Measurements from ENCODE around the gene TNPO1.
A peak's percentile ranks its signal among the peaks of the same experiment; 100 is the strongest.

TNPO1 gene

DNA sequence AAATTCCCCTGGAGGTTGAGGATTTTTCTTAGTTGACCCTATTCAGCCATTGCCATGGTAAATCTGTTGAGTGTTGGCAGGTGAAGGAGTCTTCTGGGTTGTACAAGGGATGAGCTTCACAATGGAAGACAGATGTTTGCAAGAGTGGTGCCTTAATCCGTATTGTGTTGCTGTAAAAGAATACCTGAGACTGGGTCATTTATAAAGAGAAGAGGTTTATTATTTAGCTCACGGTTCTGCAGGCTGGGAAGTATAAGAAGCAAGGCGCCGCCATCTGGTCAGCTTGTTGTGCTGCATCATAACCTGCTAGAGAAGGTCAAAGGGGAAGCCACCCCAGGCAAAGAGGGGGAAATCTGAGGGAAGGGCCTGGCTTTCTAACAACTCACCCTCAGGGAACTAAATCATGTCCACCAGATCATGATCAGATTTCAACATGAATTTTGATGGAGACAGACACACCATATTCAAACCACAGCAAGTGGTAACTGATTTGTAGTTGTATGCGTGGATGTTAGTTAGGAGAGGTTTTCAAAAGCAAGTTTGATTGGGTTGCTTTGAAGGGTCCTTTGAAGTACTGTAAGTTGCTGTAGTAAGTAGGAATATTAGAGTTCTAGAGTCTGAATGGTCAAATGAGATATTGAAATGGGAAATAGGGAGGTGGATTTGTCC, 2.5 kb downstream of the TNPO1 start:
- DNase-seq (ENCODE audit: low spot score), result peak; percentile 68

DNA sequence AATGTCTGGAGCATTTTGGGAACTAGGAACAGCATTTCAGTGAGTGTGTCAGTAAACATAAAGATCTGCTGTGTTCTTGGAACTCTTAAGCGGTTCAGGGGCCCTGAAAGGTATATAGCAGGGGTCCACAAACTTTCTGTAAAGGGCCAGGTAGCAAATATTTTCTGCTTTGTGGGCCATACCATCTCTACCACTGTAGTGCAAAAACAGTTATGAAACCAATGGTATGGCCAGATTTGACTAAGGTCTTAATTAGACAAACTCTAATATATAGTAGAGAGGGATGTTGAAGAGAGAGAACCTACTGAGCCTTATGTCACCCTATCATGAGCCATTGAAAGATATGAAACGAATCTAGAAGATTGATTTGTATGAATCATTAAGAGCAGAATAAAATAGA, 5.3 kb downstream of the TNPO1 start:
- no peak for DNase-seq (ENCODE audit: low spot score)

DNA sequence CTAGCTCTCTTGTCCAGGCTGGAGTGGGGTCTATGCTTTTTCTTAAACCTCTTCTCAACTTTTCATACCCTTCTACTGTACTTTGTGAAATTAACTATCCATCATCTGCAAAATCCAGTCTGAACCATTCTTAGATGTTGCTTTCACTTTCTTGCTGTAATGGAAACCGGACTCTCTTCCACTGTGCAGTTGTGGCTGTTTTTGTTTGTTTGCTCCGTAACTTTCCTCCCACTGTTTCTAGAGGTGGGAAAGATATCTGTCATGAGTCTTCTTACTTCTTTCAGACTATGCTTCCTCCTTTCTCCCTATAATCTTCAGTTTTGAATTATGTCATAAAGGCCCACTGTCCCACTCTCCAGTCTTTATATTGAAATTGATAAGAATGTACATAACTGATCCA, 6.5 kb downstream of the TNPO1 start:
- no peak for DNase-seq (ENCODE audit: low spot score)

DNA sequence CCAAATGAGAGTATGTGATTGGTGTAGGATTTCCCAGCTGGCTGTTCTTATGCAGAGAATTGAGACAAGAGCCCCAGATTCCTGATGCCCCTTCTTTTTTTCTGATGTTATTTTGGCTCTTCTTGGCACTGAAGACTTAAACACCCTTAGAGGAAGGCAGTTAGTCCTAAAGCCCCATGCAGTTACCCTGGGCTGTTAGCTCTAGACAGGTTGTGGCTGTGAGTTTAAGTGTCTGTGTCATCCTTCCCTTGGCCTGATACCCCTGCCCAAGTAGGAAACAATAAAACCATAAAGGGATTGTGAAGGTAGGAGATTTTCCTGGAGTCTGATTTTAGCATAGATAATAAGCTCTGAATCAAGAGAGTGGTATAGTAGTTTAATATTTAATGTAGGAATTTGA, 13.2 kb downstream of the TNPO1 start:
- no peak for DNase-seq (ENCODE audit: low spot score)

DNA sequence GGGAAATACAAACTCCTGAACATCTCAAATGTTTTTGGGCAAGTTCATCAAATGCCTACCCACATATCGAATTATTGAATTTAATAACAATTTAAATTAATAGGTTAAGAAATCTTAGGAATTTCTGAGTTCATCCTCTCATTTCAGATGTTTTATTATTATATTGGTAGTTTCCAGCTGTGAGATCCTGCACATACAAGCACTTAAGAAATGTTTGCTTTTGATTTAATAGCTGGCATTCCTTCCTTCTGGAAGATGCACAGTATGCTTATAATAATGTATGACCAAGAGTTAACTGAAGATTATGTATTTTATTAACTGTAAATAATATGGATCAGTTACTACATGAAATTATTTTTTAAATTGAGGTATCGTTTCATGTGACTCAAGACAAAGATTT, 13.9 kb downstream of the TNPO1 start:
- no peak for DNase-seq (ENCODE audit: low spot score)

DNA sequence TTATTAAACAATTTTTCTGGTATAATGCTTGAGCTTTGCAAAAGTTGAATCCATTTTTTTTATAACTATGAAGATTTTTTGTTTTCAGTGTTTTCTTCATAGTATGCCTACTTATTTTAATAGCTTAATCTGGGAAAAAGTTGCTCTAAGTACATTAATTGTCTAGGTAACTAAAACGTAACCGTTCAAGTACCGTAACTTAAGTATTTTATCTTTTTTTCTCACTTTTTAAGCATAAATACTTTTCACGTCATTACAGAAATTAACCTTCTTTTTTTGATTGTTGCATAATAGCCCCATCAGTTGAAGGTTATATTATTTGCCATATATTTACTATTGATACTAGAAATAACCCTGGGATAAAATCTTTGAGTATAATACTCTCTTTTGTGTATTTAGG, 15.2 kb downstream of the TNPO1 start:
- no peak for DNase-seq (ENCODE audit: low spot score)

DNA sequence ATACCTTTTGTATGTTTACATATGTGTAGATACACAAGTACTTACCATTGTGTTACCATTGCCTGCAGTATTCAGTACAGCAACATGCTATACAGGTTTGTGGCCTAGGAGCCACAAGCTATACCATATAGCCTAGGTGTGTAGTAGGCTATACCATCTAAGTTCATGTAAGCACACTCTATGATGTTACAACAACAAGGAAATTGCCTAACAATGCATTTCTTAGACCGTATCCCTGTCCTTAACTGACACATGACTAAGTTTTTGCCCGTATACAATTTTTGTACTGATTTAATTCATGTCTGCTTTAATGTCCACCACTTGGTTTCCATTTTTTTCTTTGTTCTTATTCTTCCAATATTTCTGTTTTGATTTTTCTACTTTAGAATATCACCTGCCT, 18.5 kb downstream of the TNPO1 start:
- no peak for DNase-seq (ENCODE audit: low spot score)

DNA sequence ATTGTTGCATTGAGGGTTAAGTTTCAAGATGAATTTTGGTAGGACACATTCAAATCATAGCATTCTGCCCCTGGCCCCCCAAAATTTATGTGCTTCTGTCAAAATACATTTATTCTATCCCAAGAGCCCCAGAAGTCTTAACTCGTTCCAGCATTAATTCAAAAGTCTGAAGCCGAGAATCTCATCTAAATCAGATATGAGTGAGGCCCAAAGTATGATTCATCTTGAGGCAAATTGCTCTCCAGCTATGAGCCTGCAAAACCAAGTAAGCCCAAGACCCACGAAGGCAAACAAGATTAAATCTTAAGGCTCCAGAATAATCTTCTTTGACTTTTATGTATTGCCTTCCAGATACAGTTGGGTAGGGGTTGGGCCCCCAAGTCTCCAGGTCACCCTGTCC, 19.2 kb downstream of the TNPO1 start:
- no peak for DNase-seq (ENCODE audit: low spot score)

DNA sequence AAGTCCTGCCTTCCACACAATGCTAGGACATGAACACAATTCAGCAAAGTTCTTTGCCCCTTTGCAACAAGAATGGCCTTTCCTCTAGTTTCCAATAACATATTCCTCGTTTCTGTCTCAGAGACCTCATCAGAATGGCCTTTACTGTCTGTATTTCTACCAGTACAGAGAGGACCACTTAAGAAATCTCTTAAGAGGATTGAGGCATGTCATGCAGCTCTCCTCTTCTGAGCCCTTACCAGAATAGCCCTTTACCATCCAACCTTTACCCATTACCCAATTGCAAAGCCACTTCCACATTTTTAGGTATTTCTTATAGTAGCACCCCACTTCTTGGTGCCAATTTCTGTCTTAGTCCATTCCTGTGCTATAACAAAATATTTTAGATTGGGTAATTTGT, 20.3 kb downstream of the TNPO1 start:
- no peak for DNase-seq (ENCODE audit: low spot score)

DNA sequence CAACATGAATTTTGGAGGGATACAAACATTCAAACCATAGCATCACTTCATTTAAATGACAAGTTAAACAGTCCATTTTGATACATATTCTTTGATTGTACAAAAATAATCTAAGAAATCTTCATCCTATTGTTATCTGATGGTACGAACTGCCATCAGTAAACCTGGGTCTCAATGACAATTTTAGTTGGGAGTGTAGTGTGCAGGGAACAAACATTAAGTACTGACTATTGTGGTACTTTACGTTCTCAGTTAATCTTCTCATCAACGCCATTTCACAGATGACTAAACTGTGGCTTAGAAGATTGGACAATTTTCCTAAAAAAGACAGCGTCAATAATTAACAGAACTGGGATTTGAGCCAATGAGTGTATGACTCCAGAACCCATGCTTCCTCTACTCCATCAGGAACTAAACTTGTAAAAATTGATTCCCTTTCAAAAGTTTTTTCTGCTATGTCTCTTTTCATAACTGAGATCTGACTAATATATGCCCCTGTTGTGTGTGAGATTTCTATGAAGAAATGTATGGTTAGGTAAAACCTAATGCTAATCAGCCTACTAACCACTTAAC, 21.1 kb downstream of the TNPO1 start:
- no peak for DNase-seq (ENCODE audit: low spot score)

DNA sequence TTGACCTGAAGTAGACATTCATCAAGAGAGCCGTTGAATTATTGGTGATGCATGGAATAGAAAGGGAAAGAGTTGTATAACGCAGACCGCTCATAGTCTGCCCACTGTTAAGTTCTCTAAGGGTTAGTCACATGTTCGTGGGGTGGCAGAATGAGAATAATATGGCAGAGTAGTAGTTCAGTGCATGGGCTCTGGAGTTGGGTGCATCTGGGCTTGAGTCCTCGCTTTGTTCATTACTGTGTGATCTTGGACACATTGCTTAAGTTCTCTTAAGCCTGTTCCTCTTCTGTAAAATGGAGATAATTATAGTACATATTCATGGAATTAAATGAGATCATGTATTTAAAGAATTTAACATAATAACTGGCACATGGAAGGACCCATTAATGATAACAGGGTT, 23.6 kb downstream of the TNPO1 start:
- no peak for DNase-seq (ENCODE audit: low spot score)

DNA sequence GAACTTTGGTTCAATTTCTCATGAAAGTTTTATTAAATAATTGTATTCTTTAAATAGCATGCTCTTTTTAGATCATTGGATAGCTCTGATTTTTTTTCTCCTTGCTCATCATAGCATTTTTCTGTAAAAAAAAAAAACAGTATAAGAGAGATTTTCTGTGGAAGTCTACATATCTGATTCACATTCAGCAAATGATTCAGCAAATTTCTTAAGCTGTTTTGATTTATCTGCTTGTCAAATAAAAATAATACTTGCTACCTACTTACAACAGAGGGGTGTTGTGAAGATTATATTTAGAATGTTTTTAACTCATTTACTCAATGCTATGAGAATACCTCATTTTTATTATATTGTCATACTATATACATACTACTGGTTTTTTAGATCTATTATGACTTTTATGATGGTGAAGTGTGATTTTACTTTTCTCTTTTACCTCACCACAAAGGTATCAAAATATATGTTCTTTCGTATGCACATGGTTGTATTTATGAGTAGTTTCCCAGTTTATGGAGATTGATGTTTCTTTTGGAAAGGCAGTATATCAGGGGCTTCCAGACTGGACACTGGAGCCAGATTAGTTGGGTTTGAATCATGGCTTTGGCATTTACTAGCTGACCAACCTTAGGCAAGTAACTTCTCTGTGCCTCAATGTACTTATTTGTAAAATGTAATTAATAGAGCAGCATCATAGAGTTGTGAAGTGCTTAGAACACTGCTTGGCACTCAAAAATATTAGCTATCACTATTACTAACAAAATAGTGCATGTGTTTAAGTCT, 25.5 kb downstream of the TNPO1 start:
- no peak for DNase-seq (ENCODE audit: low spot score)

DNA sequence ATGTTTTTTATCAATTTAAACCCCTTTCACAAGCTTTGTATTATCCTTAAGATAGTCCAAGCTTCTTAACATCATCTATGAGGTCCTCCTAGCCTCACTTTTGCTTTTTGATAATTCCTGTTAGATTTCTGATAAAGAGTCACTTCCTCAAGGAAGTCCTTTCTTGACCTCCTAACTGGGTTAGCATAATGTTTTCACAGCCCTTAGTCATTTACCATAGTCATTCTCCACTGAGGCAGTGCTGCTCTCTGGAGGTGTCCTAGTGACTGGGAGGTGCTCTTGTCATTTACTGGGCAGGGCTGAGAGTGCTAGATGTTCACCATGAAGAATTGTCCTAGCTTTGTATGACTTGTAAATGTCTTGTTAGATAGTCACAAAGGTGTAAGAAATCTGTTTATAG, 26.4 kb downstream of the TNPO1 start:
- DNase-seq (ENCODE audit: low spot score), result no peak

DNA sequence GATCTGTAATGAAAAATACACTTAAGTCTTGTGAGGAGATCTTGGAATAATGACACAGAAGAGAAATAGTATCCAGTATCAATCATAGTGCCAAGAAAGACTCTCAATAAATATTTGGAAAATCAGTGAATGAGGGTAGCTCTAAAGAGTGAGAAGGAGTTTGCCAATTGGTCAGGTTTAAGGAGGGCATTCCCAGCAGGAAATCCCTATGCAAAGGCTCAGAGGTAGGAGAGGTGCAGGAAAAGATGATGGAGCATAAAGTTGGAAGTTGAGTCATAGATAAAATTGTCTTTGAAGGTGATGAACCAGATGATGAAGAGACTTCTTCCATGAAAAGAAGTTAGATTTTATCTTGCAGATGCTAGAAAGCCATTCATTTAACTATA, 27.8 kb downstream of the TNPO1 start:
- no peak for DNase-seq (ENCODE audit: low spot score)

DNA sequence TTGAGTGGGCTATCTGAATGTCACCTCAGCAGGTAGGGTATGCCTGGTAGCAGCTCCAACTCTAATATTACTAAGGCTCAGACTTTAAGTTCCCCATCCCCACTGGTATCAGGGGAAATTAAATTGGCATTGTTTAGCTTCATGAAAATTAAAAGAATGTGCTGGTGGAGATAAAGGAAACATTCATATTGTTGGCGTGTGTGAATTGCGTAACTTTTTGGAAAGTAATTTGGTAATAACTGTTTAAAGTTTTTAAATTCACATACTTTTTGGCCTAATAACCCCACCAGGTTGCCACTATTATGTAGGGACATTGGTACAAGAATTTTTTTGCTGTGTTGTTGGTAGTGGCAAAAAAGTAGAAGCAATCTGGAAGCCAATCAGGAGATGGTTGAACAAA, 29.4 kb downstream of the TNPO1 start:
- no peak for DNase-seq (ENCODE audit: low spot score)

DNA sequence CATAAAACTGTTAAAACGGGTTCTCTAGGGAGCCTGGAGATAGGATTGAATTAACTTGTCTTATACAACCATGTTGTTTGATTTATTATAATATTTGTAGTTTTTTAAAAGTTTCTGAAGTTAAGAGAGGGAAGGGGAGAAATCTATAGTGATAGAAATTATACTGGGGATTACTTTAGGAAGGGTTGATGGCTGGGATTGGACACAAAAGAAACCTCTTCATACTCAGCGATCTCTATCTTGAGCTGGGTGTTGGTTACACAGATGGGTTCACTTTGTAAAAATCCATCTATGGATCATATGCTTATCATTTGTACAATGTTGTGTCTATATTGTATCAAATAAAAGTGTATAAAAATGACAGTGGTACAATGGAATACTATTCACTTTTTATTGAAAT, 30.0 kb downstream of the TNPO1 start:
- no peak for DNase-seq (ENCODE audit: low spot score)

DNA sequence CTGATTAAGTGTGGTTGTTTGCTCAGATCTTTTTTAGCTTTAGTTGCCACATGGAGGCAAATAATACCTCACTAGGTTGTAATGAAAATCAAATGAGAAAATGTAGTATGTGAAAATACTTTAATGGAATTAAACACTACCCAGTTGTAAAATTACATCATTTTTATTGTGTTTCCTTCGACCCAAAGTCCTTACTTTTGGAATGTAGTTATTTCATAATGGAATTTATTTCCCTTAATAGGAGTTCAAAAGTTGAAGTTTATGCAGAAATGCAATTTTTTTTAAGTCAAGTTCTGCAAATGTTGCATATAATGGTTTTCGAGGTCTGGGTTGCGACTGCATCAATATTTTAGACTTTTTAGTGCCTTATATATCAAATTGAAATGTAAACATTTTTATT, 31.0 kb downstream of the TNPO1 start:
- DNase-seq (ENCODE audit: low spot score), result no peak

DNA sequence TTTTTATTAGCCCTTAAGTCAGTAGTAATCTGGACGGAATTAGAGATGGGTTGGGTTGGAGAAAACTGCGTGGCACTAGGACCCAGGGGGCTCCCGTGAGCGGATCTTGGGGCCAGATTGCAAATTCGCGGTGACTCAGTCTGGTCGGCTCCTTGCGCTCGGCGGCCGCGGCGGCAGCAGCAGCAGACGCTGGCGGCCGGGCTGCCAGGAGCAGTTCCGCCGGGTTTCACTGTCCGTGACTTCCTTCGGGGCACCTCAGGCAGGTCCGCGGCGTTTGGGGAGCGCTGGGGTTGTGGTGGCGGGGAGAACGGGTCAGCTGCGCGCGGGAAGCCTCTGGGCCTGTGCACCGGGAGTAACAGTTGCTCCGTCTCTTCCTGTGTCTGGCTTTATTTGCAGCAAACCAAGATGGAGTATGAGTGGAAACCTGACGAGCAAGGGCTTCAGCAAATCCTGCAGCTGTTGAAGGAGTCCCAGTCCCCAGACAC, 31.6 kb downstream of the TNPO1 start:
- DNase-seq (ENCODE audit: low spot score), result peak; percentile 94

DNA sequence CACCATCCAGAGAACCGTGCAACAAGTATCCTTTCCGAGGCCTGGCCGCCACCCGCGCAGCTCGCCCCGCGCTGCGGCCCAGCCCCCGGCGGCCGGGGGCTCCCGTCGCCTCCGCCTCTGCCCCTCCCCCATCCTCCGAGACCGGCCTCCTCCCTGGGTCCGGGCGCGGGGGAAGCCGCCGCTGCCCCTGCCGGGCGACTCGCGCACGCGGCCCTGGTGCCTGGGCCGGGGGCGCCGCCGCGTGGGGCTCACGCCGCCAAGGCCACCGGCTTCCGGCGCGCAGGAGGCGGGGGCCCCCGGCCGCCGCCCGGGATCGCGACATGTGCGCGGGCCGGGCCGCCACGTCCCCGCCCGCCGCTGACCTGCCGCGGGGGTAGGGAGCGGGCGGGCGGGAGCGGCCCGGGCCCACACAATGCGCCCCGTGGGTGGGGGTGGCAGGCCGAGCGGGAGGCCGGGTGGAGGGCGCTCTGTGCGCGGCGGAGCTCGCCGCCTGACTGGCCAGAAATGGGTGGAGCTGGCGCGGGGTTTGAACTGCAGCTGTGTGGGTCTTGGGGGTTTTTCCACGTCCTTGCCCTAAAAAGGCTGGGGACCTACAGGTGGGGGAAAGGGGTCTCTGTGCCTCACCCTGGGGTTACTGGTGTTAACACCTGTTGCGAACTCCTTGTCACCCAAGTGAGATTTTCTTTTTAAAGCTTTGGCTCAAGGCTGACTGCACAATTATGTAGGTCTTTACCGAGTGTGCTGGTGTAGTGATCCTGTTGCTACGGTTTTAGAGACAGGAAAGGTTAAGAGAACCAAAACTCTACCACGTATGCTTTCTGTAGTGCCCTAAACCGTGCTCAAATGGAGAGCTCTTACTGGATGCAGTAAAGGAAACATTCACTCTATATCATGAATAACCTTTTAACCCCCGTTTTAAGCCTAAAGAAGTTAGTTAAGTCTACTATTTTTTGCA, 32.3 kb downstream of the TNPO1 start:
- DNase-seq (ENCODE audit: low spot score), result peak; percentile 79

DNA sequence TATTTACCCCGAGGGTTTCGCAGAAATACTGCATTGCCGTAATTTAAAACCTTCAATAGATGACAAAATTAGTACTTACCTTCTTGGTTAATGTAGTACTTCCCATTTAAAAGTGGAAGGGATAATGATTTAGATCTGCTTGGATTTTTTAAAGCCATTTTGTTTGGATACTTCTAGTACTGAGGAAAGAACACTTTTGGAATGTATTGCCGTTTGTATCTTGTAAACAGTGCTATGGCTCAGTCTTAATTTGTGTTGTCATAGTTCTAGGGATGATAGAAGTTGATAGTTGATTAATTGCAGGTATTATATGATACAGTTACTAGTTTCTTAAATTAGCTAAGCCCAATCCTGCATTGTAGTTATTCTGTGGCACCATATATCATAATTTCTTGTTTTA, 33.1 kb downstream of the TNPO1 start:
- no peak for DNase-seq (ENCODE audit: low spot score)

DNA sequence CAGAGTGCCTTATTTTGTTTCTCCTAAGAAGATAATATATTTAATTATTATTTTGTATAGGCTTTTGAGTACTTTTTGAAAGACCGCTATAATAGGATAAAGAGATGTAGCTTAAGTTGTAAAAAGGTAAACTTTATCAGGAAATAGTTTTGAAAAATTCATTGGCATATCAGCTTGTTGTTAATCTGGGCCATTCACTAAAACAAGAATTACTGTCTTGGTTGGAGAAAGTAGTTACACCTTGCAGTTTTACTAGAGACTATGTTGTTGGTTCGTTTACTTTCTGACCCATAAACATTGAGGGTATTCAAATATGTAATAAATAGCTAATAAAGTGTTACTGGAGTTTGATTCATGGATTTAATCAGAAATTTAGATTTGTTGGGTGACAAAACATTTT, 33.7 kb downstream of the TNPO1 start:
- no peak for DNase-seq (ENCODE audit: low spot score)

DNA sequence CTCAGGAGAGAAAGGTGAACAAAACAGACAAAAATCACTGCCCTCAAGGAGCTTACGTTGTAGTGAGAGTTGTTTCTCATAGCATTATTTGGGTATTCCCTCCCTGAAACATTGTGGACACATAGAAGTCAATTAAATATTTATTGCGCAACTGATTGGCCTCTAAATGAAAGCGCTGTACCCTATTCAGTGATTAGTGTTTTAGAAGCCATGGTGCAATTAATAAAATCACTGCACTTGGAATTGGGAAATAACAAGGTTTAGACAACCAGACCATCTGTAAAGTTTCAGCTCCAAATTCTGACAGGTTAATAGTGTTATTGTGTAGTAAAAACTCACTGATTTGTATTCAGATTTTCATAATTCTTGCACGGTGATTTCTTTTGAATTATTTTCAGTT, 35.9 kb downstream of the TNPO1 start:
- DNase-seq (ENCODE audit: low spot score), result no peak

All from left forelimb (tissue), 1 donor.